ENCODE data around the gene GLTP.
"Not testable (repeated sequence)": the region's sequence is repeated elsewhere in the genome, so short reads cannot be mapped to it uniquely, and the experiment has no call there.

GLTP gene

GRCh38 chr12:109896188-109896587, 15.8 kb upstream of the GLTP start:
- DNase-seq (ENCODE audit: low read depth): no peak
- H3K4me3 ChIP-seq (ENCODE audit: control insufficient read depth, low read depth, low read length): no peak overlapping the region
- TF ChIP-seq CTCF (conservative IDR thresholded peaks at IDR 0.05; ENCODE audit: control insufficient read depth, insufficient read depth, low read depth, low read length): no peak

- H3K4me3 ChIP-seq (ENCODE audit: control insufficient read depth, low read depth, low read length): no peak overlapping the region
- DNase-seq (ENCODE audit: low read depth): no peak
- TF ChIP-seq CTCF (conservative IDR thresholded peaks at IDR 0.05; ENCODE audit: control insufficient read depth, insufficient read depth, low read depth, low read length): no peak
Measured at GRCh38 chr12:109894939-109895338, 14.6 kb upstream of the GLTP start.

DNA sequence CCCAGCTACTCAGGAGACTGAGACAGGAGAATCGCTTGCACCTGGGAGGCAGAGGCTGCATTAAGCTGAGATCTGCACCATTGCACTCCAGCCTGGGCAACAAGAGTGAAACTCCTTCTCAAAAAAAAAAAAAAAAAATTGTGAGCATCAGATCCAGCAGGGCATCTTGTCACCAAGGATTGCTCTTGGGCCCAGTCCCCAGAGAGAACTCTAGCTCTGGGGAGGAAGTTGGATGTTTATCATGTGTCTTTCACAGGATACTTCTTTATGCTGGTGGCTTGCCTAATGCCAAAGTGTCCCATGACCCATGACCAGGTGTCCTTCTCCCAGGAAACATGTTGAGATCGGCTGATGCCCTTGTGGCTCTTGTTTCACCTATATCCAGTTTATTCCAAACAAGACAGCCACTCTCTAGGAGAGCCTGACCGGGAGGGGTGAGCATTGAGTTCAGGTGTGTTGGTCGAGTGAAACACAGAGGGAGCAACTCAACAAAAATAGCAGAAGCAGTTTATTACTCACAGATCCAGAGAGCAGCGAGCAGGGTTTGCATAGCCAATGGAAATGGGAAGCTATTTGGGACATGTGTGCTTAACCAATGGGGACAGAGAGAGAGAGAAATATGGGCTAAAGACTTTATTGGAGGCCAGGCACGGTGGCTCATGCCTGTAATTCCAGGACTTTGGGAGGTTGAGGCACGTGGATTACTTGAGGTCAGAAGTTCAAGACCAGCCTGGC, 13.1 kb upstream of the GLTP start:
- no peak for DNase-seq (ENCODE audit: low read depth)
- no peak overlapping the region for H3K4me3 ChIP-seq (ENCODE audit: control insufficient read depth, low read depth, low read length)
- no peak for TF ChIP-seq CTCF (conservative IDR thresholded peaks at IDR 0.05; ENCODE audit: control insufficient read depth, insufficient read depth, low read depth, low read length)

GRCh38 chr12:109892748-109893147, 12.4 kb upstream of the GLTP start:
- H3K4me3 ChIP-seq (ENCODE audit: control insufficient read depth, low read depth, low read length): no peak overlapping the region
- no peak for TF ChIP-seq CTCF (conservative IDR thresholded peaks at IDR 0.05; ENCODE audit: control insufficient read depth, insufficient read depth, low read depth, low read length)

DNA sequence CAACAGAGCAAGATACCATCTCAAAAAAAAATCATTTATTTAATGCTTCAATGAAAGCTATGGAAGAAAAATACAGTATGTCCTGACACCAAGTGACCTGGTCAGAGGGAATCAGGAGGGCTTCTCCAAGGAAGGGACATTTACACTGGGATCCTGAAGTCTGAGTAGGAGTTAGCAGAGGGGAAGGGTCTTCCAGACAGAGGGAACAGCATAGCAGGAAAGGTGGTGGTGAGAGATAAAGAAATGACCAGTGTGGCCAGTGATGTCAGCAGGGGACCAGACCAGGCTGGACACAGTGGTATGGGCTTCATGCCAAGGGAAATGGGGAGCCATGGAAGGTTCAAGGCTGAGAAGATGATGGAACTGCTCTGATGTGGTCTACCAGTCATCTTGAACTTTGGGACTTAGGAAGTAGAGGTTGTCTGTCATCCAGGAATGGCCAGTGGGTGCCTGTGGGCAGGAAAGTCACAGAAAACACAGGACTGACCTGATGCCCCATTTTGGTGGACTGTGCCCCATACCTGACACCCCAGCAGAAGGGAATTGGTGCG, 11.9 kb upstream of the GLTP start:
- no peak overlapping the region for H3K4me3 ChIP-seq (ENCODE audit: control insufficient read depth, low read depth, low read length)
- DNase-seq (ENCODE audit: low read depth): no peak
- TF ChIP-seq CTCF (conservative IDR thresholded peaks at IDR 0.05; ENCODE audit: control insufficient read depth, insufficient read depth, low read depth, low read length): no peak

More at GRCh38 chr12:109892748-109893147, 12.4 kb upstream of the GLTP start:
- DNase-seq (ENCODE audit: low read depth): no peak

DNA sequence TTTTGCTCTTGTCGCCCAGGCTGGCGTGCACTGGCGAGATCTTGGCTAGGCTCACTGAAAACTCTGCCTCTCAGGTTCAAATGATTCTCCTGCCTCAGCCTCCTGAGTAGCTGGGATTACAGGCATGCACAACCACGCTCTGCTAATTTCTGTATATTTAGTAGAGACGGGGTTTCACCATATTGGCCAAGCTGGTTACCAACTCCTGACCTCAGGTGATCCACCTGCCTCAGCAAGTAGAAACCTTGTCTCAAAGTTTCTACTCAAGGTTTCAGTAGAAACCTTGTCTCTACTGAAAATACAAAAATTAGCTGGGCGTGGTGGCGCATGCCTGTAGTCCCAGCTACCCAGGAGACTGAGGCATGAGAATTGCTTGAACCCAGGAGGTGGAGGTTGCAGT, 11.4 kb upstream of the GLTP start:
- not testable (repeated sequence) for H3K4me3 ChIP-seq (ENCODE audit: control insufficient read depth, low read depth, low read length); DNase-seq (ENCODE audit: low read depth)

DNA sequence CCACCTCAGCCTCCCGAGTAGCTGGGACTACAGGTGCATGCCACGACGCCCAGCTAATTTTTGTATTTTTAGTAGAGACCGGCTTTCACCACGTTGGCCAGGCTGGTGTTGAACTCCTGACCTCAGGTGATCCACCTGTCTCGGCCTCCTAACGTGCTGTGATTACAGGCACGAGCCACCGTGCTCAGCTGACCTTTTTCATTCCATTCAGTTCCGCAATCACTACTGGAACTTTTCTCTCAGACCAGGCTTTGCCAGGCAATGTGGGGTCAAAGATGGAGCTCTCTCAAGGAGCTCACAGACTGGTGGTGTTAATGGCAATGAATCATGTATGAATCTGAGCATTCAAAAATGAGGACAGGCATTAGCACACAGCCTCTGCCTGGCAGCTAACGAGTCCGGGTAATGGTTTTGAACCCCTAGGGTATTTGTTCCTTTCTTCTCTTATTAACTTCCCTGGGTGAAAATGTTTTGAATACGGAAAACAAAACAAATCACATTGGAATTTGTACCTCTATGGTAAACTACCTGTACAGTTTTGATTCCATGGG, 10.4 kb upstream of the GLTP start:
- DNase-seq (ENCODE audit: low read depth): no peak
- H3K4me3 ChIP-seq (ENCODE audit: control insufficient read depth, low read depth, low read length): no peak overlapping the region
- TF ChIP-seq CTCF (conservative IDR thresholded peaks at IDR 0.05; ENCODE audit: control insufficient read depth, insufficient read depth, low read depth, low read length): no peak
